HL-60 (cell line): Measurements from ENCODE around the gene KIRREL2.

ENCODE experiments used
- DNase-seq, 2 experiments: peaks; one replicate each; pipeline ENCODE4 v3.0.0-alpha.2; 2010 to 2020; ENCODE audit warnings: low read depth in 1 of 2, low spot score in 1 of 2
- H3K27ac ChIP-seq: fragments of 250-450 bp; sonication (Bioruptor Pico); replicated peaks from 2 replicates; pipeline ENCODE4 v1.5.1; 2020; ENCODE audit warnings: mild to moderate bottlenecking, moderate library complexity
- H3K27me3 ChIP-seq: fragments of 250-450 bp; sonication (Bioruptor Pico); 2 replicates; pipeline ENCODE4 v1.5.1; 2021; ENCODE audit warnings: mild to moderate bottlenecking, moderate library complexity; ENCODE audit not compliant: insufficient read depth, poor library complexity, severe bottlenecking
- H3K4me3 ChIP-seq: replicated peaks from 2 replicates; pipeline ENCODE4 v1.5.1; 2011; ENCODE audit warnings: mild to moderate bottlenecking, control low read depth, low read length; ENCODE audit not compliant: insufficient read depth
- CTCF ChIP-seq: IDR thresholded peaks from one replicate; pipeline ENCODE4 v1.5.1; 2011; ENCODE audit warnings: low read length, control low read depth, inconsistent platforms; ENCODE audit not compliant: insufficient read depth
- GABPA ChIP-seq: IDR thresholded peaks from 2 replicates; pipeline ENCODE4 v1.6.1; 2012; ENCODE audit warnings: low read depth
- POLR2AphosphoS5 ChIP-seq: IDR thresholded peaks from 2 replicates; pipeline ENCODE4 v1.6.1; 2012; ENCODE audit warnings: low read depth
- REST ChIP-seq: IDR thresholded peaks from 2 replicates; pipeline ENCODE4 v1.6.1; 2012; ENCODE audit warnings: low read depth; ENCODE audit not compliant: insufficient replicate concordance
- SPI1 ChIP-seq: IDR thresholded peaks from 2 replicates; pipeline ENCODE4 v1.6.1; 2012; ENCODE audit warnings: low read depth, mild to moderate bottlenecking, borderline replicate concordance
- long read RNA-seq: library from polyadenylated mRNA; unstranded; transcript quantifications from one replicate; pipeline ENCODE4 v2.0.0, GENCODE V29; 2020

Gene KIRREL2
- long read RNA-seq, result 0 reads

- peak within 1 kb of the TSS; percentile 27 for H3K4me3 ChIP-seq
- DNase-seq, result no peak
- H3K27ac ChIP-seq, result no peak within 1 kb of the TSS
Measured at GRCh38 chr19:35856546-35857149, at the start of gene KIRREL2. TSS of gene KIRREL2 (plus strand) at chr19:35856911. CDS start at chr19:35857120, 209 bp downstream.

GRCh38 chr19:35807633-35808032 lies 49.1 kb upstream of the KIRREL2 start:
- Histone ChIP-seq H3K4me3 (no peak overlapping the region), H3K27ac (no peak overlapping the region), H3K27me3 (no peaks in the 10 kb centered on the region)
- TF ChIP-seq GABPA (no peak), CTCF (no peak), SPI1 (no peak), POLR2AphosphoS5 (no peak), REST (no peak)
- DNase-seq, result no peak

More at GRCh38 chr19:35856546-35857149, at the start of gene KIRREL2:
- TF ChIP-seq SPI1, result no peak
- no peak for TF ChIP-seq GABPA
- TF ChIP-seq POLR2AphosphoS5, result no peak
- no peak for TF ChIP-seq CTCF
- TF ChIP-seq REST, result no peak
- H3K27me3 ChIP-seq, result peaks cover 54% of the 10 kb centered on the region

GRCh38 chr19:35811317-35812219 lies 45.1 kb upstream of the KIRREL2 start:
- Histone ChIP-seq H3K4me3 (no peak overlapping the region), H3K27me3 (no peaks in the 10 kb centered on the region), H3K27ac (no peak overlapping the region)
- no peak for DNase-seq
- TF ChIP-seq POLR2AphosphoS5 (no peak), GABPA (no peak), SPI1 (no peak), CTCF (no peak), REST (no peak)
